Activated CD4-positive, alpha-beta T cell treated with anti-CD3 and anti-CD28 coated beads, Interleukin-2, amount 50 U/mL, for 16 hours (primary cell): Measurements from ENCODE around the gene SLC38A1.

Source experiments
- DNase-seq: peaks from one replicate; pipeline ENCODE4 v3.0.0-alpha.2; 2020

The SLC38A1 gene

DNA sequence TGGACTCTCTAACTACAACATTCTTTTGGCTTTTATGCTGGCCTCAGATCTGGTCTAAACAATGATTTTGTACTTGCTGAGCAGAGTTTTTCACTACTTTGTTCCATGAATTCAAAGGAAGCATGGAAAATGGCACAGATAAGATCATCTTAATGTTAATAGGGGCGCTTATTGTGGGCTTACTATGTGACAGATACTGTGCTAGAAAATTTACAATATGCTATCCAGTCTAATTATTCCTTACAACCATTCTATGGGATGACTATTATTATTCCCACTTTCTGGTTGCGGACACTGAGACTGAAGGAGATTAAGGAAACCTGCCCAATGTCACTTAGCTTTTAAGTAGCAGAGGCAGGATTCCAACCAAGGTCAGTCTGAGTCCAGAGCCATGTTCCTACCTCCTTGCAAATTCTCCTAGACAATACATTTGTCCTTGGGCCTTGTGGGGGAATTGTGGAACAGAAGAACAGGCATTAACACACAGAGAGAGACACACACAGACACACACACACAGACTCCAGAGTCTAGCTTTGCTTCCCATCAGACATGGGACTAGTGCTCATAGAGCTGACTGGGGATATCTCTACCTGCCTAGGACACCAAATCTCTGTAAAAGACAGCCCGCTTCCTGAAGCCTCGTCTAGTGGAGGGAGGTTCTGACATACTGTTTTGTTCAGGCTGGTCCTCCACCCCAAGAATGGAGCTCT, 107.7 kb downstream of the SLC38A1 start:
- no peak for DNase-seq

GRCh38 chr12:46160101-46160980, 108.5 kb downstream of the SLC38A1 start:
- DNase-seq, result no peak

GRCh38 chr12:46159309-46159901, 109.4 kb downstream of the SLC38A1 start:
- no peak for DNase-seq

DNA sequence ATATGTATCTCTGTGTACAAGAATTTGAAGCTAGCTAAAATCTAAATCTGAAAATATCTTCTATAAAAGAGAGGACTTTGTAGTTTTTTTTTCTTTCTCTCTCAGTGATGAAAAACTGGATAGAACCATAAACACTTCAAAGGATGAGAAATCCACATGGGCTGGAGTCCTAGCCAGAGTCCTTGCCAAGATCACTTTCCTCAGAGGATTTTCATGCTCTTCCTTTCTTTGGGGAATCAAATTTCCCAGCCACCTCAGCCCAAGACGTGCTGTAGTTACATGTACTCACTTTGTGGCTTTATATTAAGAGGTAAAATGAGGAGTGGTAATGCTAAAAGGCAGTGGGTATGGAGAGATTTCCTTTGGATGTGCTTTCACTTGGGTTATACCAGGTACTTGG, 110.3 kb downstream of the SLC38A1 start:
- no peak for DNase-seq

GRCh38 chr12:46154221-46154985, 114.4 kb downstream of the SLC38A1 start:
- no peak for DNase-seq

DNA sequence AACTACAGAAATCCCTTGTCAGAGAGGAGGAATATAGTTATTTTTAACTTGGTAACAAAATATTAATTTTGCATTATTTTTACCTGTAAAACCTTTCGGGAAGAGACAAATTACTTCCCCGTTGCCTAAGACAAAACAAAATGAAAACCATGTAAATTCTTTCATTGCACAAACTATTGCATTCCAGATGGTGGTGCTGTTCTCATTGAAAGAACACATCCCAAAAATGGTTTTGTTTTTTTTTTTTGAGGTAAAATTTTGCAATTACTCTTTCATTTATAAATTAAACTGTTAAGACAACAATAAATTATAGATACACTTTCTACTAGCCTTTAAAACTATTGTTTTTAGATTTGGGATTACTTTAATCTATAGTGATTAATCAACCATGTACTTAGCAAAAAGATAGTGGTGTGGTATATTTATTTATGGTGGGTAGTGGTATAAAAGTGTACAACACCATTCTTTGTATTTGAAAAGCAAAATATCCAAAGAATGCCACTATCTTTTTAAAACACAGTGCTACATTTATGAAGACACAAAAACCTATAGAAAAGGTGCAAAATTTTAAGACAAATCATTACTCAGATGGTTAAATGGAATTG, 115.5 kb downstream of the SLC38A1 start:
- peak; percentile 6 for DNase-seq

DNA sequence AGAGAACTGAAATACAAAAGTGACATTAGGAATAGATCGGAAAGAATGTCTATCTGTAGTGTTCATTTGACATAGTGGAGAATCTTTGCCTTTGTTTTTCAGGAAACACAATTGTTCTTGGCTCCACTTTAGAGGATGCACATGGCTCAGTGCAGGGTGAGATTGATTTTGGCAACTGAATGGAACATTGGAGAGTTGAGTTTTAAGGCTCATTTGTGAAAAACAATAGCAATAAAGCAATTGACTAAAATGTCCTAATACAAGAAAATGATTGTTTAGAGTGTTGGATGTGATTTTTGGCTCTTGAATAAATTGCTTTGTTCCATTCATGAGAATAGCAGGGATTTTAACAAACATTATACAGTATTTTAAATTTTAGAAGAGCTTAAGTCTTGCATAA, 116.4 kb downstream of the SLC38A1 start:
- DNase-seq, result no peak

- DNase-seq, result no peak
These were observed 118.1 kb downstream of the SLC38A1 start for GRCh38 chr12:46150735-46151134.

DNA sequence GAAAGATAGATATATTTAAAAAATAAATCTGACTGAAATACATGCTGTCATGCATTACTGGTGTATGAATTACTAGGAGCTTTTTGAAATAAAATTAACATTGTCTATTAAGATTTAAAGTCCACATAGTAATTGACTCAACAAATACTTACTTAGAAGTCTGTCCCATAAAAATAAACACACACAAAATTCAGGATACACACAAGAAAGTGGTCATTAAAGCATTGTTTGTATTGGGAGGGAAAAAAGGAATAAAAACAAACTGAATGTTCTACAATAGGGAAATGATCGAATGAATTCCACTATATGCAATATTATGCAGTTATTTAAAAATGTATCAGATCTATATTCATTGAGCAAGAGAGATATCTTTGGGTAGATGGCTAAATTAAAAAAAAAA, 118.9 kb downstream of the SLC38A1 start:
- no peak for DNase-seq

GRCh38 chr12:46149079-46149464, 119.8 kb downstream of the SLC38A1 start:
- no peak for DNase-seq

GRCh38 chr12:46148327-46149078, 120.3 kb downstream of the SLC38A1 start:
- DNase-seq, result no peak

DNA sequence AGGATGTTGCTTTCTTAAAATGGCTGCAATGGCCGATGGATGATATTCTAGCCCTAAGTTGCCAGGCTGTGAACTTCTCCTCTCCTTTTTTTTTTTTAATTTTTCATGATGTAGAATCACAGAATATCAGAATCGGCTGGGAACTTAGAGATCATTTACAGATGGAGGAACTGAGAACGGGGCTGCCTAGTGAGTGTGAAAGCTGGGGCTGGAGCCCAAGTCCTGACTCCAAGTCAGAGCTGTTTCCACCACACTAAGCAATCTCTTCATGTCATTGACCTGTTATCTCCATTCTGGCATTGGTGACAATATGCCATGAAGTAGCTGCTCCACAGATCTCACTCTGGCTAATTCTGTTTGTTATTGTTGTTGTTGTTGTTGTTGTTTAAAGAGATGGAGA, 121.7 kb downstream of the SLC38A1 start:
- no peak for DNase-seq

GRCh38 chr12:46145881-46146280, 123.0 kb downstream of the SLC38A1 start:
- no peak for DNase-seq

DNA sequence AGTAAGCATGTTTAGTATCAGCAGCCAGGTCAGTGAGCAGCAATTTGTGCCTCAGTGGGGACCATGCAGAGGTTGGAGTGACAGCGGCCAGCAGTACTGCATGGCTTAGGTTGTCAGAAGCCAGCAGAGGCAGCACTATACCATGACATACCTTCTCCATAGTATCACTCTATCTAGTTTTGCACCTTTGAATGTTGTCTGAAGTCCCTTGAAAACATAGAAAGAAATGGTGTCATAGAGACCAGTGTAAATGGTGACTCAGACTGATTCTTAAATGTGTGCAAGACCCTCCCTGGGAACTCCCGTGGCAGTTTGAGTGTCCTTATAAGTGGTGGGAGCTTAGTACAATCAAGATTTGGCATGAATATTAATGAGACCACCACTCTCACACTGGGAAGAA, 124.4 kb downstream of the SLC38A1 start:
- DNase-seq, result no peak

- DNase-seq, result no peak
These were observed 132.6 kb downstream of the SLC38A1 start for GRCh38 chr12:46136249-46136648.

- DNase-seq, result no peak
These were observed 133.1 kb downstream of the SLC38A1 start for GRCh38 chr12:46135750-46136149.

DNA sequence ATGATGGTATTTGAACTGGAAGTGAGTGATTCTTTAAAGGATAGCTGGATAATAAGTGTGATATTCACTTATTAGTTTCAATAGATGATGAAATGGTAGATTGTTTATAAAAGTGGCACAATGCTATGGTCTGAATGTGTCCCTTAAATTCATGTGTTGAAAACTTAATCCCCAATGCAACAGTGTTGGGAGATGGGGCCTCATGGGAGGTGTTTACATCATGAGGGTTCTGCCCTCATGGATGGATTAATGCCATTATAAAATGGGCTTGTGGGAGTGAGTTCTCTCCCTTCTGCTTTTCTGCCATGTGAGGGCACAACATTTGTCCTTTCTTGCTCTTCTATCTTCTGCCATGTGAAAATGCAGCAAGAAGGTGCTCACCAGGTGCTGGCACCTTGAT, 134.0 kb downstream of the SLC38A1 start:
- no peak for DNase-seq

GRCh38 chr12:46134205-46134811, 134.5 kb downstream of the SLC38A1 start:
- DNase-seq, result no peak

DNA sequence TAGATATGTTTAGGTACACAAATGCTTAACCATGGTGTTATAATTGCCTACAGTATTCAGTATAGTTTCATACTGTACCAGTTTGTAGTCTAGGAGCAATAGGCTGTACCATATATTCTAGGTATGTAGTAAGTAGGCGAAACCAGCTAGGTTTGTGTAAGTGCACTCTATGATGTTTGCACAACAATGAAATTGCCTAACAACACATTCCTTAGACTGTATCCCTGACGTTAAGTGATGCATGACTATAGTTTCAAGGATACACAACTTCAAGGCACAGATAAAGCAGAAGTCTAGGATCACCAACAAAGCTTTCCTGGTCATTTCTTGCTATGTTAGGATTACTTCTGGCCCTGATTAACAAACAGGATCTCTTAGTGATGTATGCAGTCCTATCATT, 135.1 kb downstream of the SLC38A1 start:
- DNase-seq, result no peak
